OCI-LY7 (cell line): ENCODE data around the gene RAB26.

Source experiments
- CTCF ChIP-seq: fragments of 200-600 bp; sonication (generic); conservative IDR thresholded peaks from 2 replicates; pipeline ENCODE4 v1.5.1; 2014; ENCODE audit warnings: mild to moderate bottlenecking, antibody characterized with exemption, low read length, moderate library complexity, mixed read lengths
- EZH2phosphoT487 ChIP-seq: fragments of 200-600 bp; sonication (generic); IDR thresholded peaks from 2 replicates; pipeline ENCODE4 v1.6.1; 2018; ENCODE audit warnings: low read depth, borderline replicate concordance, mild to moderate bottlenecking, mixed run types, antibody characterized with exemption, low read length, moderate library complexity, mixed read lengths

GRCh38 chr16:2180962-2181923 is 32.8 kb downstream of the RAB26 start:
- TF ChIP-seq EZH2phosphoT487 (no peak), CTCF (no peak)
